ENCODE results near the gene PAFAH2. TPM values are rescaled to one million over a fixed set of nuclear protein-coding genes. Genes with fewer than 3 reads are reported as not detected.
"Not testable (repeated sequence)": the region's sequence is repeated elsewhere in the genome, so short reads cannot be mapped to it uniquely, and the experiment has no call there.

The PAFAH2 gene
- total RNA-seq, 1 experiment from 2014 or later = 13.0 TPM

DNA sequence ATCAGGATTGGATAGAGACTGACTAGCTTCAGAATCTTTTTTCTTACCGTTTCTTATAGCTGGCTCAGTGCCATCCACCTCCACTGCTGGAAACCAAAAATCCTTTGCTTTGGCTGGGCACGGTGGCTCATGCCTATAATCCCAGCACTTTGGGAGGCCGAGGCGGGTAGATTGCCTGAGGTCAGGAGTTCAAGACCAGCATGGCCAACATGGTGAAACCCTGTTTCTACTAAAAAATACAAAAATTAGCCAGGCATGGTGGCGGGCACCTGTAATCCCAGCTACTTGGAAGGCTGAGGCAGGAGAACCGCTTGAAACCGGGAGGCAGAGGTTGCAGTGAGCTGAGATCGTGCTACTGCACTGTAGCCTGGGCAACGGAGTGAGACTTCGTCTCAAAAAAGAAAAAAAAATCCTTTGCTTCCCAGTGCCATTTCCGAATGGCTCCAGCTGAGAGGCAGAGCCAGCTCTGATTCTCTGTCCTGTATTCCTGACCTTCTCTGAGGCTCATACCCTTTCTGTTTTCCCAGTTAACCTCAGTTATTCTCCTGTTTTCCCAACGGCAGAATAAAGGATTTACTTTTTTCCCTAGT lies 65.0 kb downstream of the PAFAH2 start:
- DNase-seq (ENCODE audit: low spot score) = not testable (repeated sequence)

DNA sequence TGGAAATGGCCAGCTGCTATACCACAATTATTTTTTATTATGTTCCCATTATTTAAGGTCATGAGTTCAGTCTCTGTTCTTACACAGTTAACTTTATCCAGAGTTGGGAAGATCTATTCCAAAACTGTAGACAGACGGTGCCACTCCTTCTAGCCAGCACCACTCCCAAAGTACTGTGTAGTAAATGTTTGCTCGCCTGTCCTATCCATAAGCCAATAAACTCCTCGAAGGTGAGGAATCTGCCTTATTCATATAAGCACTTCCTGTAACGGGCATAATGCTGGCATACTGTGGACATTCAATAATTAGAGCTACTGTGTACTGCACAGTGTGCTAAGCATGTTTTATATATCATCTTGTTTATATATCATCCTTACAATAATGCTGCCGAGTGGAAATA lies 65.5 kb downstream of the PAFAH2 start:
- DNase-seq (ENCODE audit: low spot score) = no peak

DNA sequence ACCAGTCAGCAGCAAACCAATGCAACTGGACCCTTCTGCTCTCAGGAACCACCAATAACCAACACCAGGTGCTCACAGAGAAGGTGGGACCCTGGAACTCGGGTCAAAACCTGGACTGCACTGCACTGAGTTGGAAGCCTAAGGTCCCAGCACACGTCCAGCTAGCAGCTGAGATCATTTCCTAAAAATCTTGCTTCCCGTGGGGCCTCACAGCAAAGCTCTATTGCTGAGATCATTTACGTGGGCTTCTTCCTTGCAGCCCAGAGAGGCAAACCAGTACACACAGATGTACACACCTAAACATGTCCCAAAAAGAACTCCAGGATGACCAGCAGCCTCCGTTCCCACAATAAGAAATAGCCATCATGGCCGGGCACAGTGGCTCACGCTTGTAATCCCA lies 68.8 kb downstream of the PAFAH2 start:
- DNase-seq (ENCODE audit: low spot score) = no peak

DNA sequence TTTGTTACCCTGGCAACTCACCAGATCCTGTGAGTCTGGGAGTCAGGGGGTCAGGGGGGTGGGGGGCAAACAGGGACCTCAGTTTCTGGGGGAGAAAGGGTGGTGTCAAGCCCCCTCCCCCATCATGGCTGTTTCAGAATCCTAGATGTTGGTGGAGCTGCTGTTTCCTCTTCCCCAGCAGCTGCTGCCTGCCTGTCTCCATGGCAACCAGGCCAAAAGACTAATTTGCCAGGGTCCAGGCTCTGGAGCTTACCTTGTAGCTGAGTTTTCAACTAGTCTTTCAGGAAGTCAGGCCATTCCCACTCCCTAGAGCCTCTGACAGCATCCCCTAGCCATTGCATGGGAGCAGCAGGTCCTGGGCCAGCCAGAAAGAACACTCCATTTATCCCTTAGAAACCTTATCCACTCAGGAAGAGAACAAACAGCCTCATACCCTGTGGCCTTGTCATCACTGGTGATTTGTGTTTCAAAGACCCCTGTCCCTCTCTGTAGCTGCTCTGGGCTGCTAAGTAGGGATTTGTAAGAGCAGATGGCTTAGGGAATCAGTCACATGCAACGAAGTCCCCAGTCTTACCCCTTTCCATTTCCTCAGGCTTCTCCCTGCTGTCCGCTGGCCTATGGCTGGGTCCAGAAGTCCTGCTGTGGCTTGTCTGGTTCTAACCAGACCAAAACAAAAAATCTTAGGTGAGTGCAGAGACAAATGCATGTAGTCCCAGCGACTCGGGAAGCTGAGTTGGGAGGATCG lies 70.2 kb downstream of the PAFAH2 start:
- no peak for DNase-seq (ENCODE audit: low spot score)

DNA sequence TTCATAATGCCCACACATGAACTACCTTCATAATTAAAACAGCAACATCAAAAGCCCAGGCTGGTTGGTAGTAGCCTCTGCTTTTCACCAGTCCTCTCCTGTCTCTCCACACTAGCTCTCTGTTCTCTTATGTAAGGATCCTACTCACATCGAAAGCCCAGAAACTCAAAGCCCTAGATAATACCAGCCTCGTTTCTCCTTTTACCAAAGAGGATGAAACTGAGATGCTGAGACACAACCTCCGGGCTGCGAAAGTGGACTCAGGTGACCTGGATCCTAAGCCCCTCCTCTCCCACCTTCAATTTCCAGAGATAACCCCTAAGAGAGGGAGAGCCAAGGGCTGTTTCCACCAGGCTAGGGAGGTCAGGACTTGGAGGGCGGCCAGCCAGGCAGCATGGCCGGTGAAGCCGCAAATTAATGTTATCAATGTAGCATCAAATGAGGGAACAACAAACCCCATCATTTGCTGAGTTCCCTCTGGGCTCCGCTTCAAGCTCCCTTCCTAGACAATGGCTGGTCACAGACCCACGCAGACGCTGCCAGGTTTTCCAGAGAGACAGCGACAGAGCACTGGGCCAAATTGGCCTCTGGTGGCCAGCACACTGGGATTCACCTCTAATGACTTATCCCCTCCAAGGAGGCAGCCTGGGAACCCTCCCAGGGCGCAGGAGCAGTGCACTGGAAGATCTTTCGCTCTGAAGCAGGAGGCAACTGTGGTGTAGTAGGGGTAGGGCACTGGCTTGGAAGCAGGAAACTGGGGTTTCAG lies 70.9 kb downstream of the PAFAH2 start:
- no peak for DNase-seq (ENCODE audit: low spot score)

DNA sequence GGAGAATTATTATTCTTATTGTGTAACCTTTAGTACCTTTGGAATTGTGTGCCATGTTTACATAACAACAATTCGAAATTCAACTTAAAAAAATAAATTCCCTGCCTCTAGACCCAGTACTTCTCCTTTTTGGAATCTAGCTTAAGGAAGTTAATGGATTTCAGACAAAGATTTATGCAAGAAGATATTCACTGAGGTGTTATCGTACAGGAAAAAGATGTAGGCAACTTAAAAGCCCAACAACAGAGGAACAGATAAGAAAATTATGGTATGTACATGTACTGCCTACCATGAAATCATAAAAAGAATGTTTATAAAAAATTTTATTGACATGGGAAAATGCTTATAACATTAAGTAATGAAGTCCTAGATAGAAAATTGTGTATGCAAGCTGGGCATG lies 73.4 kb downstream of the PAFAH2 start:
- DNase-seq (ENCODE audit: low spot score) = no peak

DNA sequence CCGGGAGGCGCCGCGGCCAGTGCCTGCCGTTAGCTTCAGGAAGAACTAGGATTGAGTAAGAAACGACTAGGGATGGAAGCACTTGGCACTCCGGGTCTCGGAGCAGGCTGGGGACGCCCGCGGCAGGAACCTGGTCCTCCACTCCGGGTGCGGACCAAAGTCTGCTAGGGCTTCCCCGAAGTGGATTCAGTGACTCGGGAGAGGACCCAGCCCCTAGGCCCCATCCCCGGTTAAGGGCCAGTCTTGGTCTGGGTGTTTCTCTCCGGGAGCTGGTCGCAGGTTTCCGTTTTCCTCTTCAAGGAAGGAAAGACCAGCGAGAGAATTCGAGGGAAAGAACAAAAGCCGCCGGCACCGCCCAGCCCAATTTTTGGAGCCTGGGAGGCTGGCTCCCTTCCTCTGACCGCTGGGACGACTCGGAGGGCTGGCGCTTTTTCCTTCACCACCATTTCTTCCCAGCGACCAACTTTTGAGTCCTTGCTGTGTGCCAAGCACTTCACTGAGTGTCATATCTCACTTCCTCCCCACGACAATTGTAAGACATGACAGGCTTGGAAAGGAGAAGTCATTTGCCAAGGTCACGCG lies 74.8 kb downstream of the PAFAH2 start:
- DNase-seq (ENCODE audit: low spot score) = no peak

DNA sequence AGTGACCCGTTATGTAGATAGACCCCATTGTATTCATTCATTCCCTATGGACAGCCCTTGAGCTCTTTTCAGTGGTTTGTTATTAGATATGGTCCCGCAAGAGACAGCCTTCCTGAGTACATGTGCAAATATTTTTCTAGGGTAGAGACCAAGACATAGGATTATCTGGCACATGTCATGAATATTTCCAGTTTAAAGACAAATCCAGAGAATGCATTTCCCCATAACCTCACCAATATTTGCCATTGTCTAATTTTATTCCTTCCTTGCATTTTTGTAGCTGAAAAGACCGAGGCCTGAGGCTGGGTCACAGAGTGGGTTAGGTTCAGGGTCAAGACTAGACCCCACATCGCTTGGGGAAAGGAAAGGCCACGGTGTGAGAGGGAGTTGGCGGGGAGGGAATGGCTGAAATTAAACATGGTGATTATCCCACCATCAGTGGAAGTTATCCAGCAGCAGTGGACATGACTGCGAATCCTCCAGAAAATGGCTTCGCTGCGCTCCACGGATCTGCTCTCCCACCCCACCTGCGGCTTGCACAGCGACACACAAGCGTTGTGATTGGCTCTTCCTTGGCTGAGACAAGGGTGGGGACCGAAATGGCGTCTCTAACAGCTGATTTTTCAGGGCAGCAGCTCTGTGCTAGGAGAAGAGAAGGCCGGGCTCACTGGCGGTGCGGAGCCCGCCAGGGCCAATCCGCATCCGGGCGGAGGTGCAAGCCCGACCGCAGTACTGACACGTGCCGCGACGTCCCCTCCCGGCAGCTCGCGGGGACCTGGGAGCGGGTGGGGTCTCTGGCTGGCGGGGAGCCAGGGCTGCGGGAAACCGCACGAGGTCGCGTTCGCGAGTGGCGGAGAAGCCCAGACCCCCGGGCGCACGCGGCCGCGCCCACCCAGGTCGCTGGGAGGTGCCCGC lies 75.5 kb downstream of the PAFAH2 start:
- no peak for DNase-seq (ENCODE audit: low spot score)

DNA sequence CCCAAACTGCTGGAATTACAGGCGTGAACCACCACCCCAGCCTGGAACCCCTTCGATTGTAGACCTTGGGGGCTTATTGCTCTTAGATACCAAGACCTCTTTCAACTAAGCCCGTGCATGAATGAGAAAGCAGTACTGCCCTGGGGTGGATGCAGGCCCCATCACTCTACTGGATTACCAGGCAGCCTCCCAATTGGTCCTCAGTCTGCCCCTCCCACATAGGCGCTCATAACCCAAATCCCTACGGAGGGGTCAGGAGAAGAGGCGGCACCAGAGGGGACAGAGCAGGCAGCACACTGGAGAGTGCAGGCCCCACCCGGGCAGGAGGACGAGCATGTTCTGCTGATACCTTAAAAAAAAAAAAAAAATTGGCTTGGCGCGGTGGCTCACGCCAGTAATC lies 79.2 kb downstream of the PAFAH2 start:
- DNase-seq (ENCODE audit: low spot score) = no peak

DNA sequence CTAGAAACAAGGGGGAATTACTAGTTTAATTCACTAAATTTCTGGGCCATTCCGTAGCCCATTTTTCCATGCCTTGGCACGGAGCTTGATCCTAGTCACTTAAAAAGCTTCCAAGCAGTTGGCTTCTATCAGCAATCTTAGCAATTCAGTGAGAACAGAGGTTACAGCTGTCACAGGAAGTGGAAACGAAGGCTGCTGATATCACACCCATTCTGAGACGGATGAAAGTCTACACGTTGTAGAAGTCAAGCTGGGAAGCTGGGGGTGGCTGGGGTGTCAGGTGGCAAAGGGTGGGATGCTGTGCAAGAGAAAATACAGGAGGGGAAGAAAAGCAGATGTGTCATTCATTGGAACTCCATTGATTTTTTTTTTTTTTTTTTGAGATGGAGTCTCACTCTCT lies 79.9 kb downstream of the PAFAH2 start:
- DNase-seq (ENCODE audit: low spot score) = no peak

DNA sequence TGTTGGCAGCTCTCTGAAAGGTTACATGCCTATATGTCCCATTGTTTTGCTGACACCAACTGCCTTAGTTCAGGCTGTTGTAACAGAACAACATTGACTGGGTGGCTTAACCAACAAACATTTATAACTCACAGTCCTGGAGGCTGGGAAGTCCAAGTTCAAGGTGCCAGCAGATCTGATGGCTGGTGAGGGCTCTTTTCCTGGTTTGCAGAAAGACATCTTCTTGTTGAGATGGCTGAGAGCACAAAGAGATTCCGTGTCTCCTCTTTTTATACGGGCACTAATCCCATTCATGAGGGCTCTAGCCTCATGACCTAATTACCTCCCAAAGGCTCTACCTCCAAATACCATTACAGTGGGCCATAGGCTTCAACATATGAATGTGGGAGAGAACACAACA lies 81.4 kb downstream of the PAFAH2 start:
- no peak for DNase-seq (ENCODE audit: low spot score)

DNA sequence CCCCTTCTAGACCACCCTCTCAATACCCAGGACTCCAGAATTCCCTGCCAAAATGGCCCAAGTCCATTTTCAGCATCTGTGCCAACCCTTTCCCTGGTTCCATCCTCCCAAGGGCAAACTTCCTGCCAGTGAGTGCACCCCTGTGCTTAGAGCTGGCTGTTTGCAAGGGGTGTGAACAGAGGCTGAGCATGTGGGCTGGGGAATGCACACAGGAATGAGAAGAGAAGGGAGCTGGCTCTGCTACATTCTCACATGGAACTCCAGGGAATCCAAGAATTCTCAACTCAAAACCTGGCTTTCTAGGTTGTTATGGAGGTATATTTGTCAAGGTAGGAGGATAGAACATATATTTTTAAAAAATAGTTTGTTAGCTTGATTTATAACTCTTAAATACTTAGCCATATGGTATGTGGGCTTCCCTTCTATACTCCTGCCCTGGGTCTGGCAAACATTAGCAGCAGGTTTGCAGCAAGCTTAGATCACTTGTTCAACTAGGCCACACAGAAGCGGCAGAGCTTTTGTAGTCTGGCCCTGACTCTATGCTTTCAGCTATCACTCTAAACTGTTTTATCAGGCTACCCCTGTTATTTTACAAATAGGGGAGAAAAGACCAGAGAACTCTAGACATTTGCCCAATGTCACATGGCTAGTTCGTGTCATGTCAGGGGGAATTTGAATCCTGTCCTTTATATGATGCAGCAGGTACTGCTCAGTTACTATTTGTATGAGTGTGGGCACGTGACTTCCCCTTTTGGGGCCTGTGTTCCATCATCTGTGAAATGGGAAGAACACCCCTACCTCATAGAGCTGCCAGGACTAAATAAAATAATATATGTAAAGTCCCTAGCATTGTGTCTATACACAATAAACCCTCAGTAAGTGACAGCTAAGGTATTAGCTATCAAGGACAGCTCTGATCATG lies 83.5 kb downstream of the PAFAH2 start:
- DNase-seq (ENCODE audit: low spot score) = no peak

DNA sequence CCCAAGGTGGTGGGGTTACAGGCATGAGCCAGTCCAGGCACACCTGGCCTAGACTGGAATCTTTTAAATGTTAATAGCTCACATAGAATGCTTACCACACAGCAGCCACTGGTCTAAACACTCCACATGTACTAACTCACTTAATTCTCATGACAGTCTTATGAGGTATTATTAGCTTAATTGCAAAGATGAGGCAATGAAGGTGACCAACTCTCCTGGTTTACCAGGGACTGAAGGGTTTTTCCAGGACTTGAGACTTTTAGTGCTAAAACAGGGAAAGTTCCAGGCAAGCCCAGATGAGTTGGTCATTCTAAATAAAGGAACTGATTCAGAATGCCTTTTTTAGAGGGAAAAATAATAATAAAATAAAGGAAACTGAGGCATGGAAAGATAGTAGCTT lies 84.7 kb downstream of the PAFAH2 start:
- no peak for DNase-seq (ENCODE audit: low spot score)

DNA sequence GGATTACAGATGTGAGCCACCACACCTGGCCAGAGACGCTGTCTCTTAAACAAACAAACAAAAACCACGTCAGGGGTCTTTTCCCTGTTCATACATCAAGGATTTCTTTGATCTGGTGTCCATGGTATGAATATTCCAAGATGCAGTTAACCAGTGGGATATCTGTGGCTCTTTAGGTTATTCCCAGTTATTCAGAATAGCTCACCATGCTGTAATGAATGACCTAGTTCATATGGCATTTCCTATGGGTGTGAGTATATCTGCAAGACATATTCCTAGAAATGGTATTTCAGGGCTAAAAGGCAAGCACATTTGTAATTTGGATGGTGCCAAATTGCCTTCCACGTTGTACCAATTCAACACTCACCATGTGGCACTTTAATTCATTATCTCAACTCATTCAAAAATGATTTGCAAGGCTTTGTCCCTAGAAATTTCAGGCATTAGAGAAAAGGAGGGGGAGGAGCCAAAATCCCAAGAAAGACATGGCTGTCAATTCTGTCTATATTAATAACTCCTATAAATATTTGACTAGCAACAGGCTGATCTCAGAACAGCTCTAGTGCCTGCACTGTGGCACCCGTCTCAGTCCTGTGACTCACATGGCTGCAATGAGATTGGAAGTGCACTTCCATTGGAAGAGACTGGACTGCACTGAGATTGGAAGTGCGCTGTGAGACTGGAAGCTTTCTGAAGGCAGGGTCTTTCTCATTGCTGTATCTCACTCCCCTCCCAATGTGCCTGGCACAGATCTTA lies 85.6 kb downstream of the PAFAH2 start:
- peak; percentile 60 for DNase-seq (ENCODE audit: low spot score)

DNA sequence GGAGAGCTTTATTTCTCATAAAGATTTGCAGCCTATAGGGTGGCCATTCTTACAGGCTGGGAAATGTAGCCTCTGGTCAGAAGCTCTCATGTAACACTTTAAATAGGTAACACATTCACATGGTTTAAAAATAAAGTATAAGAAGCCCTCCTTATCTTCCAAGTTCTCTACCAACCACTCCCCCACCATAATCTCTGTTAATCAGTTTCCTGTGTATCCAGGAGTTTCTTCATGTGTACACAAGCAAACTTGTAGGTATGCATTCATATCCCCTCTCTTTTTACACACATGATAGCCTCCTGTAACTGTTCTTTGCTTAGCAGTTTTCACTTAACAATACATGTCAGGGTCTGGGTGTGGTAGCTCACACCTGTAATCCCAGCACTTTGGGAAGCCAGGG lies 86.7 kb downstream of the PAFAH2 start:
- no peak for DNase-seq (ENCODE audit: low spot score)

Measured in A172 (cell line).